Endothelial cell of umbilical vein (primary cell): Measurements from ENCODE around the gene NUBPL. TPM values are rescaled to one million over a fixed set of nuclear protein-coding genes. Genes with fewer than 3 reads are reported as not detected.

ENCODE experiments used
- BruUV-seq: library from RNA; stranded (reverse); fragments of 400-500 nt; replicated peaks from 2 replicates; lab custom pipeline; 2021; lab: Mats Ljungman, UMichigan
- CTCF ChIA-PET: fragments of 300-600, 350-600 bp; sonication (Branson Sonifier 250); formaldehyde crosslinking; loops from one replicate; lab custom pipeline; 2021; ENCODE audit warnings: antibody characterized with exemption, inconsistent platforms; lab: Charles Lee
- POLR2A ChIA-PET: fragments of 300-600, 350-600 bp; sonication (Branson Sonifier 250); formaldehyde crosslinking; loops from one replicate; lab custom pipeline; 2021; ENCODE audit warnings: antibody characterized with exemption, inconsistent platforms; lab: Charles Lee
- DNase-seq: peaks from one replicate; pipeline ENCODE4 v3.0.0-alpha.2; 2011; ENCODE audit warnings: low read depth, low spot score
- FAIRE-seq: peaks from 2 replicates; lab custom pipeline; 2011; peaks lifted over from hg19 to GRCh38; lab: Jason Lieb, UNC
- H2AFZ ChIP-seq: 2 replicates; pipeline ENCODE4 v1.6.0; 2012; ENCODE audit warnings: low read depth, low read length, control low read depth, inconsistent platforms
- H3K27ac ChIP-seq: 2 replicates; pipeline ENCODE4 v1.5.1; 2011; ENCODE audit warnings: low read depth, mild to moderate bottlenecking, control low read depth, low read length, moderate library complexity; ENCODE audit not compliant: insufficient read depth
- H3K27me3 ChIP-seq, 2 experiments: 2 replicates each; pipeline versions ENCODE4 v1.6.0 to v1.6.1; 2011; ENCODE audit warnings: low read length in 2 of 2, mixed read lengths in 1 of 2; ENCODE audit not compliant: control insufficient read depth in 2 of 2, insufficient read depth in 2 of 2
- H3K36me3 ChIP-seq, 2 experiments: 2 replicates in 1 of 2; 3 replicates in 1 of 2; pipeline ENCODE4 v1.5.1; 2011; ENCODE audit warnings: low read length in 2 of 2, mild to moderate bottlenecking in 1 of 2, moderate library complexity in 1 of 2; ENCODE audit not compliant: control insufficient read depth in 2 of 2, insufficient read depth in 2 of 2; ENCODE audit errors: extremely low read depth in 1 of 2
- H3K4me1 ChIP-seq: 3 replicates; pipeline ENCODE4 v1.5.1; 2011; ENCODE audit warnings: mild to moderate bottlenecking, low read length; ENCODE audit not compliant: control insufficient read depth, insufficient read depth; ENCODE audit errors: extremely low read depth
- H3K4me2 ChIP-seq: 2 replicates; pipeline ENCODE4 v1.6.1; 2011; ENCODE audit warnings: low read length, control low read depth, mixed read lengths; ENCODE audit not compliant: insufficient read depth
- H3K4me3 ChIP-seq, 3 experiments: fragments of 200-600 bp in 1 of 3; sonication (generic), shearing (Covaris generic) in 1 of 3; replicated peaks in 1 of 3; 2 replicates each; pipeline ENCODE4 v1.5.1; 2011 to 2016; ENCODE audit warnings: control low read depth in 3 of 3, low read length in 3 of 3, mild to moderate bottlenecking in 2 of 3, inconsistent platforms in 1 of 3, low read depth in 1 of 3, moderate library complexity in 1 of 3; ENCODE audit not compliant: insufficient read depth in 1 of 3
- H3K79me2 ChIP-seq: 2 replicates; pipeline ENCODE4 v1.6.0; 2012; ENCODE audit warnings: low read length, inconsistent platforms; ENCODE audit not compliant: control insufficient read depth, insufficient read depth
- H3K9ac ChIP-seq: replicated peaks from 2 replicates; pipeline ENCODE3; 2011; ENCODE audit warnings: low read length, control low read depth; ENCODE audit not compliant: insufficient read depth; ENCODE audit errors: extremely low read depth
- H3K9me1 ChIP-seq: replicated peaks from 3 replicates; pipeline ENCODE4 v1.6.0; 2011; ENCODE audit warnings: mild to moderate bottlenecking, low read length; ENCODE audit not compliant: control insufficient read depth, insufficient read depth; ENCODE audit errors: extremely low read depth
- H3K9me3 ChIP-seq: replicated peaks from 2 replicates; pipeline ENCODE4 v1.5.1; 2012; ENCODE audit warnings: low read length, inconsistent platforms; ENCODE audit not compliant: control insufficient read depth, insufficient read depth
- H4K20me1 ChIP-seq: replicated peaks from 2 replicates; pipeline ENCODE3; 2011; ENCODE audit warnings: mild to moderate bottlenecking, low read length; ENCODE audit not compliant: control insufficient read depth, insufficient read depth; ENCODE audit errors: extremely low read depth
- EZH2 ChIP-seq: IDR thresholded peaks from 2 replicates; pipeline ENCODE4 v1.6.1; 2012; ENCODE audit warnings: borderline replicate concordance, low read depth, mild to moderate bottlenecking, moderate library complexity, low read length, inconsistent platforms; ENCODE audit not compliant: severe bottlenecking
- FOS ChIP-seq: IDR thresholded peaks from 2 replicates; pipeline ENCODE4 v1.6.1; 2011; ENCODE audit warnings: mild to moderate bottlenecking, low read length, moderate library complexity, borderline replicate concordance; ENCODE audit not compliant: insufficient read depth
- GATA2 ChIP-seq: IDR thresholded peaks from 2 replicates; pipeline ENCODE4 v1.7.0; 2011; ENCODE audit warnings: low read depth, mild to moderate bottlenecking, moderate library complexity, mixed read lengths, low read length; ENCODE audit not compliant: insufficient read length, insufficient read depth
- JUN ChIP-seq: IDR thresholded peaks from 2 replicates; pipeline ENCODE4 v1.6.1; 2011; ENCODE audit warnings: borderline replicate concordance, low read depth; ENCODE audit not compliant: insufficient read length, insufficient read depth
- MYC ChIP-seq: IDR thresholded peaks from one replicate; pipeline ENCODE4 v1.6.1; 2011; ENCODE audit warnings: mild to moderate bottlenecking, low read depth, low read length
- POLR2A ChIP-seq: IDR thresholded peaks from 2 replicates; pipeline ENCODE4 v1.6.1; 2012; ENCODE audit warnings: low read depth, mild to moderate bottlenecking, control low read depth, low read length
- POLR2AphosphoS5 ChIP-seq: IDR thresholded peaks from 2 replicates; pipeline ENCODE4 v1.6.1; 2012; ENCODE audit warnings: low read depth, mild to moderate bottlenecking, control low read depth, low read length, moderate library complexity; ENCODE audit not compliant: insufficient read depth
- dilution Hi-C: fragments of 300-500 bp; cut with MboI; formaldehyde crosslinking; loops from one replicate; pipeline ENCODE4 v1.15.0; 2019; ENCODE audit warnings: low sequenced_read_pairs; ENCODE audit not compliant: extremely low pct_ligation_motif_present
- intact Hi-C: fragments of 100-400 bp; cut with micrococcal nuclease; formaldehyde crosslinking; loops from one replicate; pipeline ENCODE4 v1.10.0; 2022
- polyA plus RNA-seq, 4 experiments: library from polyadenylated mRNA; depleted of rRNA in 3 of 4; stranded (reverse) in 3 of 4; unstranded in 1 of 4; fragments of >200 nt; gene quantifications; 2 replicates each; pipeline versions ENCODE4 v1.2.1 to v1.2.3, GENCODE V29; 2011 to 2012; ENCODE audit warnings: missing spikeins in 1 of 4
- total RNA-seq: library from RNA; stranded (reverse); gene quantifications from 2 replicates; pipeline ENCODE4 v1.2.3, GENCODE V29; 2021
- TF ChIP-seq, protein P1 (sequence below), 2 donors: IDR thresholded peaks; 1 replicate in 1 of 2; 2 replicates in 1 of 2; pipeline ENCODE4 v1.5.1; 2011; ENCODE audit warnings: low read length in 2 of 2, mild to moderate bottlenecking in 2 of 2, moderate library complexity in 2 of 2, control low read depth in 1 of 2, inconsistent platforms in 1 of 2, low read depth in 1 of 2; ENCODE audit not compliant: insufficient read depth in 1 of 2; ENCODE audit errors: extremely low read depth in 1 of 2
- TF ChIP-seq, protein P2 (sequence below): IDR thresholded peaks from 2 replicates; pipeline ENCODE4 v1.6.1; 2011; ENCODE audit not compliant: insufficient read depth, insufficient read length

Gene NUBPL
- total and polyA plus RNA-seq, 2 donors (not counting 3 experiments of a cell fraction or from before 2014, with no cell fraction given): 2.1 to 12.3 TPM

DNA sequence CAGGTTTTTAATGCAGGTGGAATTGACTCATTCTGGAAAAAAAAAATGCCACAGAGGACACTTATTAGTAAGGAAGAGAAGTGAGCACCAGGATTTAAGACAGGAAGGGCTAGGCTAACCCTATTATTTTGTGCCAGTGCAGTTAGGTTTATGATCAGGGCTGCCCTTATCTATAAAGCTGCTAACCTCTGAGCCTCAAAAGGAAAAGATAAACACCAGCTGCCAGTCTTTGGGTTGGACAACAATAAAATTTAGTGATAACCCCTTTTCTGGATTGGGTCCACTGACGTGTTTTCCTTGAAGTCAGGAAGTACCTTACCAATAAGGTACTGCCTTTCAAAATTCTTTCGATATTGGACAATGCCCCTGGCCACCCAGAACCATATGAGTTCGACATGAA lies 128.9 kb downstream of the NUBPL start:
- DNase-seq (no peak), FAIRE-seq (no peak)
- dilution Hi-C loops (no loop called here), intact Hi-C loops (no loop called here)
- Histone ChIP-seq H3K4me2 (no peak overlapping the region), H3K36me3 (no peaks in the 10 kb centered on the region), H3K79me2 (no peaks in the 10 kb centered on the region), H3K27me3 (no peaks in the 10 kb centered on the region), H3K4me1 (no peaks in the 10 kb centered on the region), H3K27ac (no peak overlapping the region), H3K9me3 (no peaks in the 10 kb centered on the region), H3K4me3 (no peak overlapping the region), H3K9ac (no peak overlapping the region), H3K9me1 (no peaks in the 10 kb centered on the region), H4K20me1 (no peaks in the 10 kb centered on the region), H2AFZ (no peak overlapping the region)
- ChIA-PET CTCF (no interaction called here), POLR2A (no interaction called here)
- TF ChIP-seq POLR2A (no peak), GATA2 (no peak), EZH2 (no peak), JUN (no peak), FOS (no peak), MYC (no peak), POLR2AphosphoS5 (no peak)
- TF ChIP-seq, protein P1, sequence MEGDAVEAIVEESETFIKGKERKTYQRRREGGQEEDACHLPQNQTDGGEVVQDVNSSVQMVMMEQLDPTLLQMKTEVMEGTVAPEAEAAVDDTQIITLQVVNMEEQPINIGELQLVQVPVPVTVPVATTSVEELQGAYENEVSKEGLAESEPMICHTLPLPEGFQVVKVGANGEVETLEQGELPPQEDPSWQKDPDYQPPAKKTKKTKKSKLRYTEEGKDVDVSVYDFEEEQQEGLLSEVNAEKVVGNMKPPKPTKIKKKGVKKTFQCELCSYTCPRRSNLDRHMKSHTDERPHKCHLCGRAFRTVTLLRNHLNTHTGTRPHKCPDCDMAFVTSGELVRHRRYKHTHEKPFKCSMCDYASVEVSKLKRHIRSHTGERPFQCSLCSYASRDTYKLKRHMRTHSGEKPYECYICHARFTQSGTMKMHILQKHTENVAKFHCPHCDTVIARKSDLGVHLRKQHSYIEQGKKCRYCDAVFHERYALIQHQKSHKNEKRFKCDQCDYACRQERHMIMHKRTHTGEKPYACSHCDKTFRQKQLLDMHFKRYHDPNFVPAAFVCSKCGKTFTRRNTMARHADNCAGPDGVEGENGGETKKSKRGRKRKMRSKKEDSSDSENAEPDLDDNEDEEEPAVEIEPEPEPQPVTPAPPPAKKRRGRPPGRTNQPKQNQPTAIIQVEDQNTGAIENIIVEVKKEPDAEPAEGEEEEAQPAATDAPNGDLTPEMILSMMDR (IDR thresholded peaks at IDR 0.05; ENCODE audit: extremely low read depth in 1 of 2, insufficient read depth in 1 of 2, low read depth in 1 of 2, low read length in 2 of 2): no peak
- TF ChIP-seq, protein P2, sequence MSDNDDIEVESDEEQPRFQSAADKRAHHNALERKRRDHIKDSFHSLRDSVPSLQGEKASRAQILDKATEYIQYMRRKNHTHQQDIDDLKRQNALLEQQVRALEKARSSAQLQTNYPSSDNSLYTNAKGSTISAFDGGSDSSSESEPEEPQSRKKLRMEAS: no peak
- no TSS peak for BruUV-seq
